PC-9 (cell line): ENCODE data around the gene DAGLB. TPM values are rescaled to one million over a fixed set of nuclear protein-coding genes. Genes with fewer than 3 reads are reported as not detected.
A peak's percentile ranks its signal among the peaks of the same experiment; 100 is the strongest.

ENCODE experiments used
- BruUV-seq: library from RNA; stranded (reverse); fragments of 400-500 nt; replicated peaks from 2 replicates; lab custom pipeline; 2021; lab: Mats Ljungman, UMichigan
- CTCF ChIA-PET: fragments of 300-600 bp; sonication (Branson Sonifier 250); formaldehyde crosslinking; loops from one replicate; lab custom pipeline; 2022; ENCODE audit warnings: antibody characterized with exemption; lab: Charles Lee
- POLR2A ChIA-PET: fragments of 300-600 bp; sonication (Branson Sonifier 250); formaldehyde crosslinking; loops from one replicate; lab custom pipeline; 2022; ENCODE audit warnings: antibody characterized with exemption; ENCODE audit not compliant: unreplicated experiment; lab: Charles Lee
- DNase-seq, 2 experiments: peaks; one replicate each; pipeline versions ENCODE4 v3.0.0 to v3.0.0-alpha.2; 2015 to 2022; ENCODE audit warnings: mixed read lengths in 1 of 2
- H2AFZ ChIP-seq: fragments of 200-600 bp; sonication (generic); 2 replicates; pipeline ENCODE4 v1.8.1; 2017; ENCODE audit warnings: antibody characterized with exemption
- H3F3A ChIP-seq: fragments of 200-600 bp; sonication (generic); 2 replicates; pipeline ENCODE4 v1.8.1; 2017; ENCODE audit warnings: antibody characterized with exemption, mild to moderate bottlenecking, low read depth; ENCODE audit not compliant: insufficient read depth
- H3K27ac ChIP-seq: fragments of 200-600 bp; sonication (generic); 2 replicates; pipeline ENCODE4 v1.6.1; 2016; ENCODE audit warnings: mixed run types
- H3K27me3 ChIP-seq: fragments of 200-600 bp; sonication (generic); 2 replicates; pipeline ENCODE4 v1.6.1; 2016; ENCODE audit warnings: low read depth, mixed run types; ENCODE audit not compliant: insufficient read depth
- H3K36me3 ChIP-seq: fragments of 200-600 bp; sonication (generic); 2 replicates; pipeline ENCODE4 v1.6.1; 2016; ENCODE audit warnings: low read depth, mixed run types
- H3K4me1 ChIP-seq: fragments of 200-600 bp; sonication (generic); replicated peaks from 2 replicates; pipeline ENCODE4 v1.6.1; 2016; ENCODE audit warnings: mixed run types; ENCODE audit not compliant: insufficient read depth
- H3K4me2 ChIP-seq: fragments of 200-600 bp; sonication (generic); 2 replicates; pipeline ENCODE4 v1.6.1; 2017; ENCODE audit warnings: mixed run types
- H3K4me3 ChIP-seq: fragments of 200-600 bp; sonication (generic); 2 replicates; pipeline ENCODE4 v1.6.1; 2016; ENCODE audit warnings: mixed run types
- H3K79me2 ChIP-seq: fragments of 200-600 bp; sonication (generic); 2 replicates; pipeline ENCODE4 v1.6.1; 2017; ENCODE audit warnings: low read depth, mixed run types
- H3K9me2 ChIP-seq: fragments of 200-600 bp; sonication (generic); 2 replicates; pipeline ENCODE4 v1.8.1; 2017; ENCODE audit warnings: mild to moderate bottlenecking; ENCODE audit not compliant: insufficient read depth
- H3K9me3 ChIP-seq: fragments of 200-600 bp; sonication (generic); 2 replicates; pipeline ENCODE4 v1.8.1; 2016; ENCODE audit warnings: low read depth; ENCODE audit not compliant: insufficient read depth
- H4K20me1 ChIP-seq: fragments of 200-600 bp; sonication (generic); 2 replicates; pipeline ENCODE4 v1.8.1; 2017; ENCODE audit not compliant: insufficient read depth
- CTCF ChIP-seq: fragments of 200-600 bp; sonication (generic); conservative IDR thresholded peaks from 2 replicates; pipeline ENCODE4 v1.6.1; 2017; ENCODE audit warnings: mixed run types, antibody characterized with exemption, mild to moderate bottlenecking, moderate library complexity
- EZH2 ChIP-seq: fragments of 200-600 bp; sonication (generic); IDR thresholded peaks from 2 replicates; pipeline ENCODE4 v1.8.0; 2017; ENCODE audit warnings: antibody characterized with exemption, low read depth
- intact Hi-C: fragments of 100-400 bp; cut with micrococcal nuclease; formaldehyde crosslinking; loops from one replicate; pipeline ENCODE4 v1.10.0; 2022; ENCODE audit not compliant: unreplicated experiment
- total RNA-seq: library from RNA; stranded (reverse); gene quantifications from 2 replicates; pipeline ENCODE4 v1.2.3, GENCODE V29; 2021

DAGLB gene
- total RNA-seq, 1 experiment from 2014 or later, result 46.7 TPM

DNA sequence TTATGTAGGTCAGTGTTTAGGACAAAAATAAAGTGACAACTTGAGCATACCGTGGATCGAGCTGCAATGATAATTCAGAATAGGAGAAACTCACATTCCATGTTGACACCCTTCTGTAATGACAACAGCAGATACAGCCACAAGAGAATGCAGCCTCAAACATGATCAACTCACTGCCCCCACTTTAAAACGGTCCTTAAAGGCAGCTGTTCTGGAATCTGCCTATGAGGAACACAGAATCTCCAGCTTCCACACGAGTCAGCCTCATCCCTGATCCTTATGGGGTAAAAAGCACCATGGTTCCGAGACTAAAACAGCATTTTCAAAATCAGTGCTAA lies 32.5 kb upstream of the DAGLB start:
- intact Hi-C loops, result no loop called here
- Histone ChIP-seq H2AFZ (no peak overlapping the region), H3F3A (peaks cover 23% of the 10 kb centered on the region; the same call in 1 of the 2 replicates), H3K79me2 (peaks cover 87% of the 10 kb centered on the region), H3K27ac (no peak overlapping the region), H3K4me2 (0 out of 2 replicates have a peak overlapping the region, but pooled peaks have one; percentile 3), H3K27me3 (no peaks in the 10 kb centered on the region), H3K9me2 (no peaks in the 10 kb centered on the region), H3K36me3 (peaks cover 14% of the 10 kb centered on the region), H3K4me3 (no peak overlapping the region), H3K4me1 (peaks cover 32% of the 10 kb centered on the region), H4K20me1 (peaks cover 78% of the 10 kb centered on the region), H3K9me3 (no peaks in the 10 kb centered on the region)
- BruUV-seq, result no TSS peak
- DNase-seq, result no peak
- ChIA-PET POLR2A (no interaction called here), CTCF (no interaction called here)
- TF ChIP-seq CTCF, result no peak
- TF ChIP-seq EZH2, result no peak

- Histone ChIP-seq H3K27ac (no peak overlapping the region), H3K9me2 (no peaks in the 10 kb centered on the region), H3K9me3 (no peaks in the 10 kb centered on the region), H3K27me3 (no peaks in the 10 kb centered on the region), H3K4me3 (no peak overlapping the region), H3K36me3 (peaks cover 21% of the 10 kb centered on the region), H2AFZ (no peak overlapping the region), H3K79me2 (peaks cover 99% of the 10 kb centered on the region), H3K4me2 (no peak overlapping the region), H3F3A (peaks cover 11% of the 10 kb centered on the region; the same call in 1 of the 2 replicates), H4K20me1 (peaks cover 90% of the 10 kb centered on the region), H3K4me1 (peaks cover 20% of the 10 kb centered on the region)
- TF ChIP-seq EZH2, result no peak
- TF ChIP-seq CTCF, result no peak
- ChIA-PET CTCF (no interaction called here), POLR2A (no interaction called here)
- intact Hi-C loops, result no loop called here
- no TSS peak for BruUV-seq
- no peak for DNase-seq
These were observed 31.3 kb upstream of the DAGLB start for GRCh38 chr7:6479067-6479466.

DNA sequence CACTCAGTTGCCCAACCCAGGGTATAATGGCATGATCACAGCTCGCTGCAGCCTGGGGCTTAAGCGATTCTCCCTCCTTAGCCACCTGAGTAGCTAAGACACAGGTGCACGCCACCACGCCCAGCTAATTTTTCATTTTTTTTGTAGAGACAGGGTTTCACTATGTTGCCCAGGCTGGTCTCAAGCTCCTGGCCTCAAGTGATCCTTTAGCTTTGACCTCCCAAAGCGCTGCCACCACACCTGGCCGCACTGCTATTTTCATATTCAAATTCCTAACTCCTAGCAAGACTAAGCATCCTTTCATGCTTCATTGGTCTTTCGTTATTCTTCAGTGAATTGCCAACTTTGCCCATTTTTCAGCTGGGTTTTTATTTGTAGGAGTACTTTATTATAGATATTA lies 30.4 kb upstream of the DAGLB start:
- no peak overlapping the region for H3K4me3 ChIP-seq
- intact Hi-C loops, result no loop called here
- ChIA-PET POLR2A (no interaction called here), CTCF (interaction anchor here (0.7 kb wide), 1 partner anchor 687 kb away, joined by 4 read pairs; no protein-coding TSS in a partner anchor)
- no peak overlapping the region for H2AFZ ChIP-seq
- H3K27ac ChIP-seq, result no peak overlapping the region
- no peak overlapping the region for H3K4me2 ChIP-seq
- no TSS peak for BruUV-seq
- DNase-seq, result no peak
- H3K27me3 ChIP-seq, result no peaks in the 10 kb centered on the region
- TF ChIP-seq CTCF (no peak), EZH2 (no peak)
- H3F3A ChIP-seq, result peaks cover 11% of the 10 kb centered on the region; the same call in 1 of the 2 replicates
- H3K9me2 ChIP-seq, result no peaks in the 10 kb centered on the region
- no peaks in the 10 kb centered on the region for H3K9me3 ChIP-seq
- H3K4me1 ChIP-seq, result peaks cover 20% of the 10 kb centered on the region
- H4K20me1 ChIP-seq, result peaks cover 98% of the 10 kb centered on the region
- peaks cover 30% of the 10 kb centered on the region for H3K36me3 ChIP-seq
- H3K79me2 ChIP-seq, result peaks cover 100% of the 10 kb centered on the region
